HG02870 (cell line): ENCODE data around the gene ZNF784.
"Not testable (repeated sequence)": the region's sequence is repeated elsewhere in the genome, so short reads cannot be mapped to it uniquely, and the experiment has no call there.

Experiments
- ATAC-seq: cut with Tn5 transposase; IDR thresholded peaks from one replicate; pipeline ENCODE4 v1.9.1; 2021; ENCODE audit warnings: mild to moderate bottlenecking, moderate library complexity; ENCODE audit not compliant: unreplicated experiment

Gene ZNF784

GRCh38 chr19:55590109-55590508 is 34.3 kb downstream of the ZNF784 start:
- ATAC-seq: no peak

GRCh38 chr19:55588738-55589137 is 35.6 kb downstream of the ZNF784 start:
- no peak for ATAC-seq

GRCh38 chr19:55586976-55587668 is 37.2 kb downstream of the ZNF784 start:
- ATAC-seq: peak; percentile 78

GRCh38 chr19:55585658-55586339 is 38.6 kb downstream of the ZNF784 start:
- ATAC-seq: no peak

- no peak for ATAC-seq
Measured at GRCh38 chr19:55584871-55585270, 39.5 kb downstream of the ZNF784 start.

GRCh38 chr19:55583897-55584296 is 40.5 kb downstream of the ZNF784 start:
- not testable (repeated sequence) for ATAC-seq

GRCh38 chr19:55582284-55582683 is 42.1 kb downstream of the ZNF784 start:
- not testable (repeated sequence) for ATAC-seq

- no peak for ATAC-seq
Measured at GRCh38 chr19:55581823-55582223, 42.5 kb downstream of the ZNF784 start.

- ATAC-seq: no peak
Measured at GRCh38 chr19:55581145-55581822, 43.1 kb downstream of the ZNF784 start.

GRCh38 chr19:55580628-55581144 is 43.7 kb downstream of the ZNF784 start, which contains the start of gene ZNF579:
TSS of gene ZNF579 (minus strand) at chr19:55580848. CDS start at chr19:55579639, 1,209 bp downstream.
- no peak for ATAC-seq

GRCh38 chr19:55579766-55580621 is 44.4 kb downstream of the ZNF784 start:
- ATAC-seq: no peak

GRCh38 chr19:55578761-55579747 is 45.3 kb downstream of the ZNF784 start:
- ATAC-seq: no peak

GRCh38 chr19:55578031-55578760 is 46.2 kb downstream of the ZNF784 start:
- ATAC-seq: no peak

- ATAC-seq: no peak
Measured at GRCh38 chr19:55576746-55577145, 47.6 kb downstream of the ZNF784 start.

GRCh38 chr19:55573929-55574328 is 50.4 kb downstream of the ZNF784 start:
- ATAC-seq: not testable (repeated sequence)
